Spleen (tissue), 11 donors: Measurements from ENCODE around the gene CARD10. TPM values are rescaled to one million over a fixed set of nuclear protein-coding genes. Genes with fewer than 3 reads are reported as not detected.
A peak's percentile ranks its signal among the peaks of the same experiment; 100 is the strongest.

Experiments
- DNase-seq: peaks from one replicate; pipeline ENCODE4 v3.0.0-alpha.2; 2020
- H3K27ac ChIP-seq, 8 donors: fragments of 200-600 bp; sonication (generic) in 7 of 8; 1 replicate in 4 of 8; 2 replicates in 4 of 8; pipeline versions ENCODE4 v1.5.0 to v1.8.0; 2016 to 2021; ENCODE audit warnings: inconsistent platforms in 4 of 8, mild to moderate bottlenecking in 4 of 8, moderate library complexity in 1 of 8
- H3K27me3 ChIP-seq, 7 donors: fragments of 200-600 bp; sonication (generic) in 6 of 7; replicated peaks in 1 of 7; 1 replicate in 4 of 7; 2 replicates in 3 of 7; pipeline versions ENCODE4 v1.5.0 to v1.8.0; 2016 to 2021; ENCODE audit warnings: inconsistent platforms in 3 of 7, mild to moderate bottlenecking in 1 of 7
- H3K36me3 ChIP-seq, 6 donors: fragments of 200-600 bp; sonication (generic) in 5 of 6; 1 replicate in 4 of 6; 2 replicates in 2 of 6; pipeline versions ENCODE4 v1.5.0 to v1.8.0; 2016 to 2021; ENCODE audit warnings: inconsistent platforms in 2 of 6
- H3K4me1 ChIP-seq, 6 donors: fragments of 200-600 bp; sonication (generic) in 5 of 6; 1 replicate in 3 of 6; 2 replicates in 3 of 6; pipeline versions ENCODE4 v1.5.0 to v1.8.0; 2016 to 2021; ENCODE audit warnings: inconsistent platforms in 3 of 6
- H3K4me3 ChIP-seq, 8 donors: fragments of 200-600 bp; sonication (generic) in 7 of 8; 1 replicate in 4 of 8; 2 replicates in 4 of 8; pipeline versions ENCODE4 v1.5.0 to v1.8.0; 2016 to 2021; ENCODE audit warnings: inconsistent platforms in 4 of 8, mild to moderate bottlenecking in 4 of 8, moderate library complexity in 2 of 8
- H3K9me3 ChIP-seq, 8 donors: fragments of 200-600 bp; sonication (generic) in 7 of 8; 1 replicate in 4 of 8; 2 replicates in 4 of 8; pipeline versions ENCODE4 v1.5.0 to v1.8.0; 2016 to 2021; ENCODE audit warnings: inconsistent platforms in 4 of 8
- POLR2A ChIP-seq, 3 donors: fragments of 450-650 bp; IDR thresholded peaks; one replicate each; pipeline ENCODE4 v1.5.1; 2017; ENCODE audit warnings: antibody characterized with exemption in 3 of 3, mild to moderate bottlenecking in 1 of 3
- POLR2AphosphoS5 ChIP-seq, 3 donors: sonication (generic); formaldehyde crosslinking; IDR thresholded peaks; one replicate each; pipeline ENCODE4 v1.5.1; 2017; ENCODE audit warnings: antibody characterized with exemption in 3 of 3
- WGBS, 5 donors: extraction: QIAGEN DNeasy Blood & Tissue Kit in 3 of 5; methylation state at CpG; one replicate each; pipeline versions ENCODE4 v1.1.5 to v1.1.7; 2013 to 2018; 5-methylcytosine and 5-hydroxymethylcytosine counted together
- intact Hi-C: fragments of 100-400 bp; cut with DNase I; formaldehyde crosslinking; loops from one replicate; pipeline ENCODE4 v1.15.0; 2023; ENCODE audit warnings: low total_unique reads
- polyA plus RNA-seq, 3 donors: library from polyadenylated mRNA; stranded (reverse); fragments of 200-250 nt; gene quantifications; one replicate each; pipeline ENCODE4 v1.2.1, GENCODE V29; 2013
- total RNA-seq, 7 donors: library from RNA; depleted of rRNA in 3 of 7; stranded (reverse); fragments of >200 nt in 3 of 7; fragmentation: NEBNext Ultra II Directional in 4 of 7; extraction: Animal tissue kit (Norgen Biotek cat#: 25700) in 4 of 7; gene quantifications; one replicate each; pipeline versions ENCODE4 v1.1.0 to v1.2.1, GENCODE V29; 2016 to 2021
- TF ChIP-seq, protein P1 (sequence below), 11 experiments: fragments of 200-600 bp in 7 of 11; fragments of 450-650 bp in 4 of 11; sonication (generic) in 4 of 11; IDR thresholded peaks in 8 of 11; conservative IDR thresholded peaks in 3 of 11; 1 replicate in 7 of 11; 2 replicates in 4 of 11; pipeline versions ENCODE4 v1.4.0 to v1.8.0; 2016 to 2021; ENCODE audit warnings: antibody characterized with exemption in 11 of 11, inconsistent platforms in 4 of 11, mild to moderate bottlenecking in 1 of 11
- donor health status: healthy with polysubstance abuse.
- donor health status: DM: no; HTN: no; CAD: no; lungs with moderate emphysema.
- donor health status: DM: no; HTN: no; CAD: no.
- donor health status: Bipolar disorder and iron deficiency.
- donor health status: healthy.
- donor health status: DM: no; HTN: no; CAD: no.
- donor health status: DM: yes; HTN: yes; CAD: no.

The CARD10 gene
- total and polyA plus RNA-seq, 10 donors = 2.5 to 12.5 (median 9.5) TPM

DNA sequence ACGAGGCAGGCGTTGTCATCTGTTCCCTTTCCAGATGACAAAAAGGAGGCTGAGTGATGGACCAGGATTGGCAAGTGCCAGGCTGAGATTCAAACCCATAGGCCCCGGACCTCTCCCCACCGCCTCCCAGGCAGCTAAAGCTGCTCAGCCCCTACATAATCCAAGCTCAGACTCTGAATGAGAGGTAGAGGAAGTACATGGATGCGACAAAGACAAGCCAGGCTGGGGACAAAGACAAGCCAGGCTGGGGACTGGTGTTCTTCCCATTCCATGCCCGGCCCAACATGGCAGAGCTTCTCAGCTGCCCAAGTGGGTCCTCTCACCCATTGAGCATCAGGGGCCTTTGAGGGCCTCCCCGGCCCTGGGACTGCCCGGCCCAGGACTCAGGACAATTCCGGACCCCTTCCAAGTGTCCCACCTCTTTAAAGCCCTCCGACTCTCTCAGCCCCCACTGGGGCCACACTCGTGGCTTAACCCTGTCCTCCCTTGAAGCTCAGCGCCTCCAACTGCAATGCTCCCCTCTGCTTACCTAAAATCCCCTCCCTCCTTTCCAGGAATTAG lies 37.8 kb downstream of the CARD10 start:
- Histone ChIP-seq H3K36me3 (peaks cover 0 to 65% (median 41%) of the 10 kb centered on the region in 6 donors), H3K27me3 (no peaks in the 10 kb centered on the region), H3K4me1 (peaks cover 8 to 58% (median 43%) of the 10 kb centered on the region in 6 donors), H3K9me3 (no peaks in the 10 kb centered on the region), H3K4me3 (no peak overlapping the region), H3K27ac (no peak overlapping the region)
- DNase-seq = peak; percentile 69
- TF ChIP-seq POLR2A (IDR thresholded peaks at IDR 0.05) (no peak), POLR2AphosphoS5 (IDR thresholded peaks at IDR 0.05) (no peak)
- TF ChIP-seq, protein P1, sequence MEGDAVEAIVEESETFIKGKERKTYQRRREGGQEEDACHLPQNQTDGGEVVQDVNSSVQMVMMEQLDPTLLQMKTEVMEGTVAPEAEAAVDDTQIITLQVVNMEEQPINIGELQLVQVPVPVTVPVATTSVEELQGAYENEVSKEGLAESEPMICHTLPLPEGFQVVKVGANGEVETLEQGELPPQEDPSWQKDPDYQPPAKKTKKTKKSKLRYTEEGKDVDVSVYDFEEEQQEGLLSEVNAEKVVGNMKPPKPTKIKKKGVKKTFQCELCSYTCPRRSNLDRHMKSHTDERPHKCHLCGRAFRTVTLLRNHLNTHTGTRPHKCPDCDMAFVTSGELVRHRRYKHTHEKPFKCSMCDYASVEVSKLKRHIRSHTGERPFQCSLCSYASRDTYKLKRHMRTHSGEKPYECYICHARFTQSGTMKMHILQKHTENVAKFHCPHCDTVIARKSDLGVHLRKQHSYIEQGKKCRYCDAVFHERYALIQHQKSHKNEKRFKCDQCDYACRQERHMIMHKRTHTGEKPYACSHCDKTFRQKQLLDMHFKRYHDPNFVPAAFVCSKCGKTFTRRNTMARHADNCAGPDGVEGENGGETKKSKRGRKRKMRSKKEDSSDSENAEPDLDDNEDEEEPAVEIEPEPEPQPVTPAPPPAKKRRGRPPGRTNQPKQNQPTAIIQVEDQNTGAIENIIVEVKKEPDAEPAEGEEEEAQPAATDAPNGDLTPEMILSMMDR (IDR thresholded peaks at IDR 0.05 in 8 of 11, conservative IDR thresholded peaks at IDR 0.05 in 3 of 11) = no peak
- intact Hi-C loops = no loop called here
- WGBS, 5 donors = 88 to 91% (median 89%) methylated on average over 11 to 12 of the region's 12 CpGs

DNA sequence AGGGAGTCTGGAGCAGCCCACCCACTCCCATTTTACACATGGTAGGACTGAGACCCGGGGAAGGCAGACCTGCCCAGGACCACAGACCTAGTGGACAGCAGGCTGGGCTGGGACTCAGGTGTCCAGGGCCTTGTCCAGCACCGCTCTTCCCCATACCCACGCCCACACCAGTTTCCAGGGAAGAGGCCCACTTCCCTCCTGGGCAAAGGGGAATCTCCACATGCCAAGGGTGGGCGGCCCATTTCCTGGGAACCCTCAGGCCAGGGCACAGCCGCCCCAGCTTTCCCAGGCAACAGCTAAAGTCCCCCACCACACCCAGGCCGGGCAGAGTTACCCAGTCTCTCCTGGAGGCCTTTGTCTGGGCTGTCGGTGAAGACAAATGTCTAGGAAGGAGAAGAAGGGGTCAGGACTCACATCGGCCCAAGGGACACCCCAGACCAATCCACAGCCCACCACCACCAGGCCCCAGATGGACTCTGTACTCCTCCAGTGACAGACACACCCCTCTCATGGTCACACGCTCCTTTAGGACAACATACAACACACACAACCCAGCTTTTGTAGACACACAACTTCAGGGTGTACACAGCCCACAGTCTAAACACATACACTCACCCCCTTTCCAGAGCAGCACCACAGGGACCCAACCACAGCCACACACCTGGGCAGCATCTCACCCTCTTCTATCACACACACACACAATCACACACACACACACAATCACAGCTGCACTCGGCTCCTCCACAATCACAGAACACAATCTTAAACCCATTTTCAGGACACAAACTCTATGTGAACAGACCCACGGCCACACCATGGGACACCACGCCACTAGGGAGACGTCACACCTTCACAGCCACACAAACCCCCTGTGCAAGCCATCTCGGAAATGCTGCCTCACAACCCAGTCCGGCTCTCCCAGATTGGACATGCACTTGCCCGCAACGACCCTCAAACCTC lies 38.5 kb downstream of the CARD10 start:
- Histone ChIP-seq H3K27me3 (no peaks in the 10 kb centered on the region), H3K36me3 (peaks cover 0 to 72% (median 47%) of the 10 kb centered on the region in 6 donors), H3K4me1 (peaks cover 8 to 50% (median 36%) of the 10 kb centered on the region in 6 donors), H3K9me3 (no peaks in the 10 kb centered on the region), H3K4me3 (no peak overlapping the region), H3K27ac (no peak overlapping the region)
- intact Hi-C loops = no loop called here
- peak; percentile 63 for DNase-seq
- WGBS, 5 donors = 82 to 90% (median 88%) methylated on average over 15 to 17 of the region's 17 CpGs
- TF ChIP-seq, protein P1 (IDR thresholded peaks at IDR 0.05 in 8 of 11, conservative IDR thresholded peaks at IDR 0.05 in 3 of 11) = no peak
- no peak for TF ChIP-seq POLR2A (IDR thresholded peaks at IDR 0.05)
- no peak for TF ChIP-seq POLR2AphosphoS5 (IDR thresholded peaks at IDR 0.05)

GRCh38 chr22:37479196-37479595 lies 40.0 kb downstream of the CARD10 start:
- peak in 1 of 3 donors; percentile 39 for TF ChIP-seq POLR2AphosphoS5 (IDR thresholded peaks at IDR 0.05)
- TF ChIP-seq, protein P1 (IDR thresholded peaks at IDR 0.05 in 8 of 11, conservative IDR thresholded peaks at IDR 0.05 in 3 of 11) = no peak
- intact Hi-C loops = no loop called here
- Histone ChIP-seq H3K4me1 (peaks cover 8 to 35% (median 29%) of the 10 kb centered on the region in 6 donors), H3K4me3 (no peak overlapping the region), H3K36me3 (peaks cover 0 to 87% (median 62%) of the 10 kb centered on the region in 6 donors), H3K9me3 (no peaks in the 10 kb centered on the region), H3K27me3 (no peaks in the 10 kb centered on the region), H3K27ac (no peak overlapping the region)
- DNase-seq = no peak
- WGBS, 5 donors = 91 to 96% (median 92%) methylated on average over 13 to 15 of the region's 15 CpGs
